ENCODE measurements around the gene RBBP4. TPM values are rescaled to one million over a fixed set of nuclear protein-coding genes. Genes with fewer than 3 reads are reported as not detected.
A peak's percentile ranks its signal among the peaks of the same experiment; 100 is the strongest.

The RBBP4 gene
- 228 and 241 TPM in 2 replicates for total RNA-seq

DNA sequence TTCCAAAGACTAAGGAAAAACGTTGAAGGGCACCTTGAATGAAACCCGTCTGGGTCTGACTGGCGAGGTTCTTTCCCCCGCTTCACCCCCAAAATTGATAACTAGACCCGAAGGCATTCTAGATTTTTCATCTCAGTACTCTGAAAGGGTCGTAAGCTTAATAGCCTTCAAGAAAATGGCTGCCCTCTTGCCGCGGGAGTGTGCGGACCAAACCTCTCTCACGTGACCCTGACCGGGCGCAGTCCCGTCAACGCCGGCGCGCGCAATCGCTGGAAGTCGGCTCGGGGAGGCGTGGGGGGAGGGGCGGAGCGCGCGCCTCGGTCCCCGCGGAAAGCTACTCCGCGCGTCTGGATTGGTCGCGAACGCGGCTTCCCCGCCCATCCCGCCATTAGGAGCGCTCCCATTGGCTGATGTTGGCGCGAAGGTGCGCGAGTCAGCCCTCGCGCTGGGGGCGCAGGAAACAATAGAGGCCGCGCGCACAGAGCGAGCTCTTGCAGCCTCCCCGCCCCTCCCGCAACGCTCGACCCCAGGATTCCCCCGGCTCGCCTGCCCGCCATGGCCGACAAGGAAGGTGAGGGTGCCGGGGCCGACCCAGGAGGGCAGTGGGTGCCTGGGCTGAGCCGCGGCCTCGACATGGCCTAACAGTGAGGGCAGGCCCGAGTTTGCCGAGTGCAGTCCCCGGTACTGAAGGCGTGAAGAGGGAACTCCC, at the start of gene RBBP4:
Gene RBBP4, plus strand, starts transcription at position 457 of the 709 bp plus-strand sequence. Its CDS starts 99 bp downstream, at position 556.
- ChIA-PET POLR2A (interaction anchor here (0.5 to 1.7 kb wide), 35 partner anchors 9 to 1354 kb away, joined by 3 to 13 read pairs (median 4); partner anchors contain the start of genes BSDC1, CCDC28B, IQCC and MARCKSL1), CTCF (no interaction called here)
- Mint-ChIP-seq H3K4me1 (peaks cover 70% of the 10 kb centered on the region), H3K27me3 (no peaks in the 10 kb centered on the region), H3K4me3 (peak within 1 kb of the TSS; percentile 97), H3K9me3 (no peaks in the 10 kb centered on the region), H3K27ac (peak within 1 kb of the TSS; percentile 100), H3K36me3 (ENCODE audit: low read depth) (peaks cover 49% of the 10 kb centered on the region)
- peak; percentile 99 for DNase-seq
- intact Hi-C loops (cut with micrococcal nuclease), result loop anchor here (1.0 to 5.0 kb wide), 12 partner anchors 9 to 1354 kb away; partner anchors contain the start of genes BSDC1, MARCKSL1, S100PBP and SNRNP40
- TF ChIP-seq, protein P1, sequence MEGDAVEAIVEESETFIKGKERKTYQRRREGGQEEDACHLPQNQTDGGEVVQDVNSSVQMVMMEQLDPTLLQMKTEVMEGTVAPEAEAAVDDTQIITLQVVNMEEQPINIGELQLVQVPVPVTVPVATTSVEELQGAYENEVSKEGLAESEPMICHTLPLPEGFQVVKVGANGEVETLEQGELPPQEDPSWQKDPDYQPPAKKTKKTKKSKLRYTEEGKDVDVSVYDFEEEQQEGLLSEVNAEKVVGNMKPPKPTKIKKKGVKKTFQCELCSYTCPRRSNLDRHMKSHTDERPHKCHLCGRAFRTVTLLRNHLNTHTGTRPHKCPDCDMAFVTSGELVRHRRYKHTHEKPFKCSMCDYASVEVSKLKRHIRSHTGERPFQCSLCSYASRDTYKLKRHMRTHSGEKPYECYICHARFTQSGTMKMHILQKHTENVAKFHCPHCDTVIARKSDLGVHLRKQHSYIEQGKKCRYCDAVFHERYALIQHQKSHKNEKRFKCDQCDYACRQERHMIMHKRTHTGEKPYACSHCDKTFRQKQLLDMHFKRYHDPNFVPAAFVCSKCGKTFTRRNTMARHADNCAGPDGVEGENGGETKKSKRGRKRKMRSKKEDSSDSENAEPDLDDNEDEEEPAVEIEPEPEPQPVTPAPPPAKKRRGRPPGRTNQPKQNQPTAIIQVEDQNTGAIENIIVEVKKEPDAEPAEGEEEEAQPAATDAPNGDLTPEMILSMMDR (IDR thresholded peaks at IDR 0.05), result no peak
- peak; percentile 82 for ATAC-seq (ENCODE audit: low read depth)

DNA sequence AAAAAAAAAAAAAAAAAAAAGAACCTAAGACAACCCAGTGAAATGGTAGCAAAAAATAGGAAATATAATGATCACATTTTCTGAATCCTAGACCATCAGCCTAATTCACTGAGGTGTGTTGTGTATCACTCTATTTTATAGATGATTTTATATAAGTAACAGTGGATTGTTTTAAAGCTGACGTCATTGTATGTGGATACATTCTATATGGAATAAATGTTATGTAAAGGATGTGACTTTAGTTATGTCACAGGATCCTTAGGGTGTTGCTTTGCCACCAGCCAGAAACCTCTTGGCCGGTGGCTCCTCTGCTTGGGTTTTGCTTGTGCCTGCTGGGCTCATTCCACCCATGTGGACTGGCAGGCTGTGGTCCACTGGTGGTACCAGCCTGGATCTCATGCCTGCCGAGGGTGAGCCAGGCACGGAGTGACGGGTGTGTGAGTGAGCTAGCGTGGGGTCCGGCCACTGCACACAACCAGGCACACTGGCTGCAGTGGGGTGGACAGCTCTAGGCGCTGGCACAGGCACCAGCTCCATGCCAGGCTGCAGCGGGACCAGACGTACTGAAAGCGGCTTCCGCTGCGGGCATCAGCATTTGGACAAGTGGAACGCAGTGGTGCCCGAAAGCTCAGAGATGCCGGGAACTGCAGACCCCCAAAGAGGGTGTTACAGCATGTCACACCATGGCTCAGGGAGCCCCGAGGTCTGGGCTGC, 45.1 kb upstream of the RBBP4 start:
- no peaks in the 10 kb centered on the region for H3K27me3 Mint-ChIP-seq
- CTCF ChIA-PET, result interaction anchor here (0.8 kb wide), 1 partner anchor 107 kb away, joined by 3 read pairs; no protein-coding TSS in a partner anchor
- DNase-seq (no peak), ATAC-seq (ENCODE audit: low read depth) (no peak)
- intact Hi-C loops (cut with micrococcal nuclease), result no loop called here
- TF ChIP-seq, protein P1 (IDR thresholded peaks at IDR 0.05), result no peak
- POLR2A ChIA-PET, result no interaction called here
- H3K27ac Mint-ChIP-seq, result no peak overlapping the region
- no peaks in the 10 kb centered on the region for H3K36me3 Mint-ChIP-seq (ENCODE audit: low read depth)
- no peaks in the 10 kb centered on the region for H3K9me3 Mint-ChIP-seq
- H3K4me1 Mint-ChIP-seq, result no peaks in the 10 kb centered on the region
- no peak overlapping the region for H3K4me3 Mint-ChIP-seq

DNA sequence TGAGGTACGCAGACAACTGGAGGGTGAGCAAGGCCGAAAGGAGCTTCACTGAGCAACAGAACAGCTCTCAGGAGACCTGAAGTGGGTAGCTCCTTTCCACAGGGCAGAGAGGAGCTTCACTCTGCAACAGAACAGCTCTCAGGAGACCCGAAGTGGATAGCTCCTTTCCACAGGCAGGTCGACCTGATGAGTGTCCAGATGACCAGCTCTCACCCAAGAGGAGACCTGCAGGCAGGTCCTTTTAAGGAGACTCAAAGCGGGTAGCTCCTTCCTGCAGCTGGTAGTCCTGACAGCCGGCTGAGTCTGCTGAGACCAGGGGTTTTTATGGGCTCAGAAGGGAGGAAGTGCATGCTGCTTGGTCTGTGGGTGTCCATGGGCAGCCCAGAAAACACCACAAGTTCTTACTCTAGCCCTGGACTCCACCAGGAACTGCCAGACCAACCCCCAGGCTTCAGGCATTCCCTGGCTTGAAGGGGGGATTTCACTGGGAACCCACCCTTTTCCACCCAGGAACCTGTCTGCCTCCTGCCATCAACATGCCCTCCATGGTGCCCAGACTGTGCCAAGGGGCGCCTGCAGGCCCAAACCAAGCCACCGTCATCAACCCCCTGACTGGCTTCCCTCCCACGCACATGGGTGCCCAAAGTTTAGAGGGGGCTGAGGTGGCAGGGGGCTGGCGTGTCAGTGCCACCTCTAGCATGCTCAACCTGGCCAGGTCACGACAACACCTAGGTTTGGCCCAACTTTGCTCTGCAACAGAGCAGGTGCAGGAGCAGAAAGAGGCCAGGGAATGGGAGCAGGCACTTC, 44.2 kb upstream of the RBBP4 start:
- Mint-ChIP-seq H3K27me3 (no peaks in the 10 kb centered on the region), H3K36me3 (ENCODE audit: low read depth) (no peaks in the 10 kb centered on the region), H3K4me1 (no peaks in the 10 kb centered on the region), H3K27ac (no peak overlapping the region), H3K4me3 (no peak overlapping the region), H3K9me3 (no peaks in the 10 kb centered on the region)
- CTCF ChIA-PET, result interaction anchor here (0.8 kb wide), 1 partner anchor 106 kb away, joined by 3 read pairs; no protein-coding TSS in a partner anchor
- intact Hi-C loops (cut with micrococcal nuclease), result no loop called here
- TF ChIP-seq, protein P1 (IDR thresholded peaks at IDR 0.05), result no peak
- DNase-seq, result no peak
- ATAC-seq (ENCODE audit: low read depth), result no peak
- POLR2A ChIA-PET, result no interaction called here

DNA sequence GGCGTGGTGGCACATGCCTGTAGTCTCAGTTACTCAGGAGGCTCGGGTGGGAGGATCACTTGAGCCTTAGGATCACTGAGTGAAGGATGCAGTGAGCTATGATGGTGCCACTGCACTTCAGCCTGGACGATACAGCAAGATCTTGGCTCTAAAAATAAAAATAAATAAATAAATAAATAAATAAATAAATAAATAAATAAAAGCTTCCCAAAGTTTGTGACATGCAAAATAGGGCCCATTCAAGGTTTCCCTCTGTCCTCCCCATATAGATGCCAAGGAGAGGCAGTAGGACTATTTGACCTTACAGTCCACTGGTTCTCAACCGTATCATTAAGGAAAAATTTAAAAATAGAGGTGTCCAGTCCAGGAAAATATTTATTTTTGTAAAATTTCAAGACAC, 41.8 kb upstream of the RBBP4 start:
- ChIA-PET POLR2A (interaction anchor here (1.0 kb wide), 1 partner anchor 42 kb away, joined by 5 read pairs; the partner anchor contains the start of gene RBBP4), CTCF (no interaction called here)
- Mint-ChIP-seq H3K36me3 (ENCODE audit: low read depth) (no peaks in the 10 kb centered on the region), H3K27ac (no peak overlapping the region), H3K4me3 (no peak overlapping the region), H3K9me3 (no peaks in the 10 kb centered on the region), H3K4me1 (peaks cover 6% of the 10 kb centered on the region), H3K27me3 (no peaks in the 10 kb centered on the region)
- DNase-seq, result no peak
- TF ChIP-seq, protein P1 (IDR thresholded peaks at IDR 0.05), result no peak
- ATAC-seq (ENCODE audit: low read depth), result no peak
- intact Hi-C loops (cut with micrococcal nuclease), result no loop called here

Data from activated B cell treated with CpG ODN at 0.5 μM for 24 hours (primary cell).